Activated T-cell treated with anti-CD3 and anti-CD28 coated beads, Interleukin-2, amount 50 U/mL, for 72 hours (primary cell): ENCODE results near the gene CPA4. TPM values are rescaled to one million over a fixed set of nuclear protein-coding genes. Genes with fewer than 3 reads are reported as not detected.

Experiments
- ATAC-seq, 2 donors: fragments of 150-1000 bp; cut with Tn5 transposase; replicated peaks in 1 of 2; 2 replicates each; pipeline ENCODE4 v1.10.0; 2021; ENCODE audit warnings: moderate library complexity in 2 of 2, mild to moderate bottlenecking in 1 of 2
- DNase-seq, 2 donors: peaks; one replicate each; pipeline ENCODE4 v3.0.0; 2021 to 2022; ENCODE audit warnings: mixed read lengths in 1 of 2
- H3K27ac Mint-ChIP-seq: one replicate; pipeline ENCODE4 v1.8.0; 2022; ENCODE audit warnings: mild to moderate bottlenecking, moderate library complexity, mixed read lengths
- H3K27me3 Mint-ChIP-seq: one replicate; pipeline ENCODE4 v1.8.0; 2022; ENCODE audit warnings: low read depth, mixed read lengths
- H3K36me3 Mint-ChIP-seq, 2 donors: one replicate each; pipeline ENCODE4 v1.8.0; 2022; ENCODE audit warnings: mixed read lengths in 2 of 2, mild to moderate bottlenecking in 1 of 2; ENCODE audit not compliant: insufficient read depth in 2 of 2
- H3K4me1 Mint-ChIP-seq: one replicate; pipeline ENCODE4 v1.8.0; 2022; ENCODE audit warnings: low read depth, mixed read lengths
- H3K4me3 Mint-ChIP-seq, 2 donors: one replicate each; pipeline ENCODE4 v1.8.0; 2022; ENCODE audit warnings: mild to moderate bottlenecking in 2 of 2, mixed read lengths in 2 of 2, moderate library complexity in 2 of 2
- H3K9me3 Mint-ChIP-seq, 2 donors: one replicate each; pipeline ENCODE4 v1.8.0; 2022; ENCODE audit warnings: mixed read lengths in 2 of 2
- total RNA-seq, 2 donors: library from RNA; stranded (reverse); gene quantifications; one replicate each; pipeline ENCODE4 v1.2.3, GENCODE V29; 2022

The CPA4 gene
- total RNA-seq, 2 donors from 2014 or later = 0.32 TPM; not detected in 1

GRCh38 chr7:130279286-130279685, 13.7 kb upstream of the CPA4 start:
- peaks cover 0 to under 1% of the 10 kb centered on the region in 2 donors for H3K9me3 Mint-ChIP-seq
- DNase-seq = no peak
- H3K27me3 Mint-ChIP-seq = peaks cover 8% of the 10 kb centered on the region
- no peaks in the 10 kb centered on the region for H3K36me3 Mint-ChIP-seq
- no peak overlapping the region for H3K4me3 Mint-ChIP-seq
- no peak for ATAC-seq
- peaks cover 27% of the 10 kb centered on the region for H3K4me1 Mint-ChIP-seq
- no peak overlapping the region for H3K27ac Mint-ChIP-seq

GRCh38 chr7:130279906-130280305, 13.1 kb upstream of the CPA4 start:
- ATAC-seq = no peak
- Mint-ChIP-seq H3K9me3 (peaks cover 0 to 2% of the 10 kb centered on the region in 2 donors), H3K27ac (no peak overlapping the region), H3K27me3 (peaks cover 5% of the 10 kb centered on the region), H3K4me1 (peaks cover 27% of the 10 kb centered on the region), H3K36me3 (no peaks in the 10 kb centered on the region), H3K4me3 (no peak overlapping the region)
- no peak for DNase-seq

GRCh38 chr7:130281260-130281659, 11.7 kb upstream of the CPA4 start:
- Mint-ChIP-seq H3K36me3 (no peaks in the 10 kb centered on the region), H3K27me3 (no peaks in the 10 kb centered on the region), H3K9me3 (peaks cover 0 to 2% of the 10 kb centered on the region in 2 donors), H3K4me3 (no peak overlapping the region), H3K27ac (no peak overlapping the region), H3K4me1 (peaks cover 20% of the 10 kb centered on the region)
- DNase-seq (no peak), ATAC-seq (no peak)

GRCh38 chr7:130286881-130287280, 6.1 kb upstream of the CPA4 start:
- H3K4me1 Mint-ChIP-seq = no peaks in the 10 kb centered on the region
- H3K9me3 Mint-ChIP-seq = peaks cover 0 to 2% of the 10 kb centered on the region in 2 donors
- DNase-seq (no peak), ATAC-seq (no peak)
- H3K27me3 Mint-ChIP-seq = no peaks in the 10 kb centered on the region
- no peaks in the 10 kb centered on the region for H3K36me3 Mint-ChIP-seq
- H3K27ac Mint-ChIP-seq = no peak overlapping the region
- no peak overlapping the region for H3K4me3 Mint-ChIP-seq

GRCh38 chr7:130288168-130288567, 4.8 kb upstream of the CPA4 start:
- no peak for DNase-seq
- Mint-ChIP-seq H3K9me3 (peaks cover 0 to 2% of the 10 kb centered on the region in 2 donors), H3K36me3 (no peaks in the 10 kb centered on the region), H3K27ac (no peak overlapping the region), H3K4me1 (no peaks in the 10 kb centered on the region), H3K27me3 (no peaks in the 10 kb centered on the region), H3K4me3 (no peak overlapping the region)
- ATAC-seq = no peak

- H3K4me3 Mint-ChIP-seq = no peak overlapping the region
- no peaks in the 10 kb centered on the region for H3K36me3 Mint-ChIP-seq
- no peak overlapping the region for H3K27ac Mint-ChIP-seq
- no peaks in the 10 kb centered on the region for H3K27me3 Mint-ChIP-seq
- H3K4me1 Mint-ChIP-seq = no peaks in the 10 kb centered on the region
- peaks cover 0 to 2% of the 10 kb centered on the region in 2 donors for H3K9me3 Mint-ChIP-seq
- DNase-seq (no peak), ATAC-seq (no peak)
Observed at GRCh38 chr7:130288829-130289228, 4.1 kb upstream of the CPA4 start.

GRCh38 chr7:130289478-130289877, 3.5 kb upstream of the CPA4 start:
- no peak overlapping the region for H3K4me3 Mint-ChIP-seq
- no peak overlapping the region for H3K27ac Mint-ChIP-seq
- no peaks in the 10 kb centered on the region for H3K36me3 Mint-ChIP-seq
- no peaks in the 10 kb centered on the region for H3K27me3 Mint-ChIP-seq
- ATAC-seq = no peak
- H3K9me3 Mint-ChIP-seq = no peaks in the 10 kb centered on the region
- H3K4me1 Mint-ChIP-seq = no peaks in the 10 kb centered on the region
- no peak for DNase-seq

DNA sequence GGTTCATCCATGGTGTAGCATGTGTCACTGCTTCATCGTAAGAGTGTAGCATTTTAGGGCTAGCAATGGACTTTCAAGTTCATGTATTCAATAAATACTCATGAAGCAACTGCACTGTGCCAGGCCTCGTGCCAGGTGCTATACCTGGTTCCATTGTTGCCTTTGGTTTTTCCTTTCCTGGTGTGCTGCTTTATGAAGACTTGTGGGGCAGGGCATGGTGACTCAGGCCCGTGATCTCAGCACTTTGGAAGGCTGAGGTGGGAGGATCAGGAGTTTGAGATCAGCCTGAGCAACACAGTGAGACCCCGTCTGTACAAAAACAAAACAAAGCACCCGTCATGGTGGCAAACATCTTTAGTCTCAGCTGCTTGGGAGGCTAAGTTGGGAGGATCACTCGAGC, 2.2 kb upstream of the CPA4 start:
- no peak overlapping the region for H3K4me3 Mint-ChIP-seq

DNA sequence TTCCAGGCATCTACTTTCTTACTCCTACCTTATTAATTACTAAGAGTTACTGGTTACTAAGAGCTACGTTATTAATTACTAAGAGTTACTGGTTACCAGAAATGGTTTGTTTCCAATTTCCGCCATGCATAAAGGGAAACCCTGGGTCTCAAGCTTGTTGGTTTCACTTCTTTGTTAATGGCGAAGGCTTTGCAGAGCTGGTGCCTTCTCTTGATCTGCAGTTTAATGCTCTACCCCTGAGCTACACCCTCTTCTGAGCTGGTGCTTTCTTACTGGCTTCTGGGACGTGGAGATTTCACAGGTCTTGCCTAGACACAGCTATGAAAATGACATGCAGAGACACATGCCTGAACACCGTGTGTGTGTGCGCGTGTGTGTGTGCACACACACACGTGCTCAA, 560 bp downstream of the CPA4 start:
- H3K4me3 Mint-ChIP-seq = no peak overlapping the region
- no peaks in the 10 kb centered on the region for H3K9me3 Mint-ChIP-seq
- no peak overlapping the region for H3K27ac Mint-ChIP-seq
- ATAC-seq (no peak), DNase-seq (no peak)
- H3K27me3 Mint-ChIP-seq = no peaks in the 10 kb centered on the region
- no peaks in the 10 kb centered on the region for H3K4me1 Mint-ChIP-seq
- H3K36me3 Mint-ChIP-seq = no peaks in the 10 kb centered on the region

More for the DNA sequence above, 2.2 kb upstream of the CPA4 start:
- no peak for ATAC-seq
- no peaks in the 10 kb centered on the region for H3K27me3 Mint-ChIP-seq
- H3K9me3 Mint-ChIP-seq = no peaks in the 10 kb centered on the region
- no peaks in the 10 kb centered on the region for H3K4me1 Mint-ChIP-seq
- no peak for DNase-seq
- no peak overlapping the region for H3K27ac Mint-ChIP-seq
- no peaks in the 10 kb centered on the region for H3K36me3 Mint-ChIP-seq

DNA sequence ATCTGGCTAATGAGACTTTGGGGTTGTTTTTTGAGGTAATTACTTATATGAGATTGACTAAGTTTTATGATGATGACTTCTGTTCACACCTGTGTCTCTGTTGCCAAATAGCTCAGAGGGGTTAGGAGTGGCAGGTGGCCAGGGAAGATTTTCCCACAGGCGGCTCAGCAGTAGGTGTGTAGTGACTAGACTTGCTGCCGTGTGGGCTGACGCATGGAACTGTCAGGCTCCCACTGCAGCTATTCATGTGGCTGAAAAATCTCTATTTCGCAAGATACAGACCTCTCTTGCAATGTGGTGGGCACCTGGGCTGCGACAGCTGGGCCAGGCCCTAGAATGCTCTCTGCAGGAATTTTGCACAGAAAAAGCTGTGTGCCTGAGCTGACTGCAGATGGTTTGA, 1.4 kb downstream of the CPA4 start:
- ATAC-seq = no peak
- DNase-seq = no peak
- no peak overlapping the region for H3K27ac Mint-ChIP-seq
- H3K27me3 Mint-ChIP-seq = no peaks in the 10 kb centered on the region
- H3K4me1 Mint-ChIP-seq = no peaks in the 10 kb centered on the region
- H3K9me3 Mint-ChIP-seq = no peaks in the 10 kb centered on the region
- no peaks in the 10 kb centered on the region for H3K36me3 Mint-ChIP-seq
- no peak overlapping the region for H3K4me3 Mint-ChIP-seq

GRCh38 chr7:130296221-130296951, 3.4 kb downstream of the CPA4 start:
- no peak overlapping the region for H3K4me3 Mint-ChIP-seq
- H3K27ac Mint-ChIP-seq = no peak overlapping the region
- peaks cover 0 to 1% of the 10 kb centered on the region in 2 donors for H3K36me3 Mint-ChIP-seq
- no peaks in the 10 kb centered on the region for H3K27me3 Mint-ChIP-seq
- DNase-seq (no peak), ATAC-seq (no peak)
- no peaks in the 10 kb centered on the region for H3K4me1 Mint-ChIP-seq
- H3K9me3 Mint-ChIP-seq = no peaks in the 10 kb centered on the region

GRCh38 chr7:130297628-130298543, 4.9 kb downstream of the CPA4 start:
- no peaks in the 10 kb centered on the region for H3K9me3 Mint-ChIP-seq
- ATAC-seq (no peak), DNase-seq (no peak)
- H3K27ac Mint-ChIP-seq = no peak overlapping the region
- peaks cover 0 to 1% of the 10 kb centered on the region in 2 donors for H3K36me3 Mint-ChIP-seq
- no peaks in the 10 kb centered on the region for H3K27me3 Mint-ChIP-seq
- no peak overlapping the region for H3K4me3 Mint-ChIP-seq
- H3K4me1 Mint-ChIP-seq = no peaks in the 10 kb centered on the region

GRCh38 chr7:130298544-130299326, 5.8 kb downstream of the CPA4 start:
- Mint-ChIP-seq H3K4me1 (no peaks in the 10 kb centered on the region), H3K27ac (no peak overlapping the region), H3K27me3 (no peaks in the 10 kb centered on the region), H3K36me3 (peaks cover 0 to 1% of the 10 kb centered on the region in 2 donors), H3K9me3 (no peaks in the 10 kb centered on the region), H3K4me3 (no peak overlapping the region)
- ATAC-seq = no peak
- no peak for DNase-seq
